HUDEP-2 (cell line): ENCODE measurements around the gene TMEFF1.
"Not testable (repeated sequence)": the region's sequence is repeated elsewhere in the genome, so short reads cannot be mapped to it uniquely, and the experiment has no call there.

Source experiments
- DNase-seq, 76 experiments: peaks; one replicate each; lab custom pipeline; 2025; ENCODE audit not compliant: unreplicated experiment in 76 of 76; lab: John Stamatoyannopoulos, UW

Gene TMEFF1

DNA sequence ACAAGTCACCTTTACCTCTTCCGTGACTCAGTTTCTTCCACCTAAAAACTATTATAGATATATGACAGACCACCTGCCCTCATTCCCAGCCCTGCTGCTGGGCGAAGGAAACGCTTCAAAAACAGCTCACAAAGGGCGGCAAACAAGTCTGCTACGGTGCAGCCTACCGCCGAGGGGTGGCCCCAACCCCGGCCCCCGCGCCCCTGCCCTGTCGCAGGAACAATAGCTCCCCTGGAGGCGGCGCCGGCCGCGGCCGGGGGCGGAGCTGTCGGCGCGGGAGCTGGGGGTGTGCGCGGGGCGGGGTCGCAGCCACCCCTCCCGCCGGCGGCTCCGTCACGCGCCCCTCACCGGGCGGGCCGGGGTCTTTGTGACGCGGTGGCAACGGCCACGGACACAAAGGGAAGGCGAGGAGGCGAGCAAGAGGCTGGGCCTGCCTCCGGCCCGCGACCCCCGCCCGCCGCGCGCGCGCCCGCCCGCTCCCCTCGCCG, at the start of gene TMEFF1:
Gene TMEFF1 (plus strand): TSS at position 362 of the 488 bp plus-strand sequence. CDS start 396 bp downstream, outside the sequence.
- peak in 4 of 76 experiments; percentile 1 to 30 (median 4) for DNase-seq

GRCh38 chr9:100425758-100426157, 47.2 kb upstream of the TMEFF1 start:
- DNase-seq = no peak

DNA sequence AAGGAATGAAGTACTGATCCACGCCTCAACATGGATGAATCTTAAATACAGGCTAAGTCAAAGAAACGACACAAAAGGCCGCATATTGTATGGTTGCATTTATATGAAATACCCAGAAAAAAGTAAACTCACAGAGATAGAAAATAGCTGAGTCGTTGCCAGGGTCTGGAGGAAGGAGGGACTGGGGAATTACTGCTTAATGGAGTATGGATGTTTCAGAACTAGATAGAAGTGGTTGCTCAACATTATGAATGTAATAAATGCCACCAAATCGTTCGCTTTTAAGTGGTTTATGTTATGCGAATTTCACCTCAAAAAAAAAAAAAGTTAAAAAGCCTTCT, 46.8 kb upstream of the TMEFF1 start:
- DNase-seq = no peak

- peak in 55 of 76 experiments; percentile 10 to 63 (median 29) for DNase-seq
Observed at GRCh38 chr9:100426530-100427365, 46.2 kb upstream of the TMEFF1 start, which contains the start of gene MSANTD3. Gene MSANTD3, plus strand, starts transcription at chr9:100427143. Its CDS starts 14,796 bp downstream, at chr9:100441939.

GRCh38 chr9:100427366-100428263, 45.3 kb upstream of the TMEFF1 start:
- peak in 27 of 76 experiments; percentile 7 to 55 (median 23) for DNase-seq

DNA sequence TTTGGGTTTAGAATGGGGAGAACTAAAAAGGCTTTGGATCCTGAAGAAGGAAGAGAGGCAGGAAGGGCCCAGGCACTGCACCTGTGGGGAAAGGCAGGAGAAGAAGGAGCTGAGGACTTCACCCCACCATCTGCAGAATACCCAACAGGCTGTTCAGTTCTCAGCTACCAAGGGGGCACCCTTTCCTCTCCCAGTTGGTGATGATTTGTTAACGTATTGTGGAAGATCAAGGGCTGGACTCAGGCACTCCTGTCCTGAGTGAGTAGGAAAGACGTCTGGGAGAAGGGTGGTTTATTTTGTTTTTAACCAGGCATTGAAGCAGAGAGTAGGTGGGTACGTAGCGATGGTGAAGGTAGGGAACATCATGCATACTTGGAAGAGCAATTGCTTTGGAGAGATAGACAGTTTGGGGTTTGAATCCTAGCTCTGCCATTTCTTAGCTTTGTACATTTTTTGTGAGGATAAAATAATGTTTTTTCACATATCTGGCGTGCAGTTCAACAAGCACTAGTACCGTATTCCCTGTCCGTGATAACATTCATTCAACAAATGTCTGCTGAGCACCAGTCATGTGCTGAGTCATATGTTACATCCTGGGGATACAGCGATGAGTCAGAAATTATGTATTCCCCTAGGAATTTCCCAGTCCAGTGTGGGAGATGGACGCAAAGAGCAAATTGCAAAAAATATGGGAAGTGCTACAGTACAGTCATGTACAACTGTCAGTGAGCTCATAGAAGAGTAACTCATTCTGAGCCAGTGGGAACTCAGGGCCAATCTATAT, 43.9 kb upstream of the TMEFF1 start:
- no peak for DNase-seq

DNA sequence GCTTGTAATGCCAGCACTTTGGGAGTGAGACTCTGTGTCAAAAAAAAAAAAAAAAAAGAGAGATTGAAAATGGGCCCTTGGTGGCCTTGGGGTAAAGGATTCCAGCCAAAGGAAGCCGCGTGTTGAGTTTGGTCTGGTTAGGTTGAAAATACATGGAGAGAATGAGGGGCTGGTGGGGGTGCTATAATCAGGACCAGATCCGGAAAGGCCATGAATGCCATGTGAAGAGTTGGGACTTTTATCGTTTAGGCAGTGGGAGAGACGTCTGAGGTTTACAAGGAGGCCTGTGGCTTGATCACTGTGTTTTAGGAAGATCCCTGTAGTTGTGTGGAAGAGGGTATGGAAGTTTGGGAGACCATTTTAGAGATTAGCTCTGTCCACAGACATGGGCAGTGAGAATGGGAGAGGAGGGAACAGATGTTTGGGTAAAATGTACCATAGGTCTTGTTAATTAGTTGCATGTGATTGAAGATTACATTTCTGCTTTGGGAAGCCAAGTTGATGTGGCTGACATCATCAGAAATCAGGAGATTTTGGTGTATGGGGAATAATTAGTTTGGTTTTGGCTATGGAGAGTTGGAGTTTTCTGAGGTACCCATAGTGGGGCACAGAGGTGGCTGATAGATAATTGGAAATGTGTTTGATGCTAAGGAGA, 42.5 kb upstream of the TMEFF1 start:
- no peak for DNase-seq

DNA sequence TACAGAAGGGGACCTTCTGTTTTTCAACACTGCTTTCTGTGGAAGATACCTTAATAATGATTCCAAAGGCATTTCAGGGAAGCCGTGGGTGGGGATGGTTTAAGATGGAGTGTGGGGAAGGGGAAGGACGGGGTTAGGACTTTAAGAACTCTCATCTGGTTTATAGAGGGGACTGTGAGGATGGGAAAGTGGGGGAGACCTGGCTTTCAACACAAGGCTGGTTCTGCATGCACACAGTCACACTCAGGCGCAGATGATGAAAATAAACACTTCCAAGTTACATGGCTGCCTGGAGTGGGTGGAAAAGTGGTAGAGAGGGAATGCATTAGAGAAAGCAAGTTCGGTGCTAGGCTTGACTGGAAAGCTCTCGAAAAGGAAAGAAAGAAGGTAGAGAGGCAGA, 41.1 kb upstream of the TMEFF1 start:
- DNase-seq = no peak

- no peak for DNase-seq
Observed at GRCh38 chr9:100432736-100433135, 40.2 kb upstream of the TMEFF1 start.

DNA sequence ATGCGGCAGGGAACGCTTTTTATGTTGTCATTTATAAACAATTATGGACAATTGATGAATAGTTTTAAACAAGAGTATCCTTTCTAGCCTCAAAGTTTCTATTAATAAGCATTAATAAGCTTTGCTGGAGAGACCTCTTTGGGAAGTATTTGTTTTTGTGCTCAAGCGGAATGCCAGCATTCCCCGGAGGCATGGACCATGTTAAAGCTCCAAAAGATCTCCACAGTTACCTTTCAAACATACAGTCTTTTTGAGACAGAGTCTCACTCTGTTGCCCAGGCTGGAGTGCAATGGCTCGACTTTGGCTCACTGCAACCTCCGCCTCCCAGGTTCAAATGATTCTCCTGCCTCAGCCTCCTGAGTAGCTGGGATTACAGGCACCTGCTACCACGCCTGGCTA, 36.4 kb upstream of the TMEFF1 start:
- DNase-seq = no peak

DNA sequence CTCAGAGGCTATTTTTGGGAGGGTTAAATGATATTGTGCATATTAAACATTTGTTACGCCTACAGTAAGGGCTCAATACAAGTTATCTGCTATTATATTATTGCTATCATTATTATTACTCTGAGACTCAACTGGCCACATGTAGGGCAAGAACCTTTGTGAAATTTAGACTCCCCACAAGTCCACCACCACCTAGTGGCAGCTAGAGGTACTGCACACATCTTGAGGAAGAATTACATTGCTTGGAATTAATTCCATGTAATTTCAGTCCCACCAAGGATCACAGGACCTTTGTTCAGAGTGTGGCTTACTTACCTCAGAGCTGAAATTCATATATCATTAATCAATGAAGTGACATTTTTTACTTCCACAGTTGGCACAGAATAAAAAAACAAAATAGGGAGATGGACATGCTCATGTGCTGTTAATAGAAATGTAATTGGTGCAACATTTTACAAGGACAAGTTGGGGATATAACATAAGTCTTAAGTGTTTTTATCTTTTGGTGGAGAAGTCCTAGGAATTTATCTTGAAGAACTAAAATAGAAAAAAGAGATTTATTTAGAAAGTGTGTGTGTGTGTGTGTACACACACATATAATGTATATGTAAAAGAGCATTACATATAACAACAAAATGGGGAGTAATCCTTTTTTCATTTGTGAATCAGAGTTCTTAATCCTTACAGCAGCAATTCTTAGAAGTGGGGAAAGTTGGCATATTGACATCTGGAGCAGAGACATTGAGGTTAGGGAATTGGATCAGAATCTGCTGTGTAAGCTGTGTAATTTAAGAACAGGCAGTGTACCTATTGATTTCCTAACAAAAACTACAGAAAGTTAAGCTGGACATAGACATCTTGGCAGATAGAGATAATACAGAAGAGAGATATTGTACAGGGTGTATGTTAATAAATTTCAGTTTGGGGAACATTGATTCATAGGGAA, 34.8 kb upstream of the TMEFF1 start:
- peak in 66 of 76 experiments; percentile 1 to 75 (median 39) for DNase-seq

GRCh38 chr9:100440071-100440470, 32.9 kb upstream of the TMEFF1 start:
- no peak for DNase-seq

GRCh38 chr9:100440487-100440886, 32.5 kb upstream of the TMEFF1 start:
- DNase-seq = not testable (repeated sequence)

DNA sequence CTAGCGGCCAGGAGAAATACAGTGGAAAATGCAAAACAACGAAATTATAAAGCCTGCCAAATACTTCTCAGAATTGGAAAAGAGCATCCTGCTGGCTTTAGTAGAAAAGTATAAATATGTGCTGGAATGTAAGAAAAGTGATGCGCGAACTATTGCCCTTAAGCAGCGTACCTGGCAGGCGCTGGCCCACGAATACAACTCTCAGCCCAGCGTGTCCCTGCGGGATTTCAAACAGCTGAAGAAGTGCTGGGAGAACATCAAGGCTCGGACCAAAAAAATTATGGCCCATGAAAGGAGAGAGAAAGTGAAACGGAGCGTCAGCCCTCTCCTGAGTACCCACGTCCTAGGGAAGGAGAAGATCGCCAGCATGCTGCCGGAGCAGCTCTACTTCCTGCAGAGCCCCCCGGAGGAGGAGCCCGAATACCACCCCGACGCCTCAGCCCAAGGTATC, 31.0 kb upstream of the TMEFF1 start:
- DNase-seq = no peak

GRCh38 chr9:100443781-100444768, 28.9 kb upstream of the TMEFF1 start:
- DNase-seq = no peak

- DNase-seq = no peak
Observed at GRCh38 chr9:100445161-100445902, 27.6 kb upstream of the TMEFF1 start.
